Raji (cell line): Measurements from ENCODE around the gene TNFAIP8L1.

Experiments
- POLR2A ChIP-seq: IDR thresholded peaks from 2 replicates; pipeline ENCODE4 v1.6.1; 2011; ENCODE audit warnings: low read depth, low read length, control low read depth; ENCODE audit not compliant: insufficient read depth

Gene TNFAIP8L1

DNA sequence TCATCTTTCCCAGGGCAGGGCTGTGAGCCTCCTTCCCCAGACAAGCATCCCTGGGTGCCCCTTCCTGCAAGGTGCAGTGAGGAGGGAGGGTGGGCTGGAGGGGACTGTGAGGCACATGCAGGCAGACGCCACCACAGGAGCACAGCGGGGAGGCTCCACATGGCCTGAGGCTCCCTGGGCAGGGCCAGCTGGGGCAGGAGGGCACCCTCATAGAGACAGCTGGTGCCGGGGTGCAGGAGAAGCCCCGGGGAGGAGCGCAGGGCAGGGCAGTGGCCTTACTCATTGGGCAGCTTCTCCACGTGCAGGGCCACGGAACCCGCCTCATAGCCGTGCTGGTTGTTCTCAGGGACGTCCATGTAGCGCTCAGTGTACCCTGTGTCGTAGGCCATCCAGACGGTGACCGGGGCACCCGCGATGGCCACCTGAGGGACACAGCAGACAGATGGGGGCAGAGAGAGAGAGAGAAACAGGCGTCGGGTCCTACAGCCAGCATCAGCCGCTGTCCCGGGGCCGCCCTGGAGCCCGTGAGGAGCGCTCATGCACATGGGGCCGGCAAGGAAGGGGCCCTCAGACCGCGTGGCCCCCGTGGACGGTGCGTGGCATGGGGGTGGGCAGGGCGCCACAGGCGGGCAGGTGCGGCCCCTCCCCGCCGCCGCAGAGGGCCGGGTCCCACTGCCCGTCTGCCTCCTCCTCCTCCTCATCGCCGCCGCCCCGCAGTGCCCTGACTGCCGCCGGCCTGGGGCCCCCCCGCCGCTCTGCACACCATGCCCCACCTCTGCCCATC is 43.3 kb downstream of the TNFAIP8L1 start:
- TF ChIP-seq POLR2A: no peak

DNA sequence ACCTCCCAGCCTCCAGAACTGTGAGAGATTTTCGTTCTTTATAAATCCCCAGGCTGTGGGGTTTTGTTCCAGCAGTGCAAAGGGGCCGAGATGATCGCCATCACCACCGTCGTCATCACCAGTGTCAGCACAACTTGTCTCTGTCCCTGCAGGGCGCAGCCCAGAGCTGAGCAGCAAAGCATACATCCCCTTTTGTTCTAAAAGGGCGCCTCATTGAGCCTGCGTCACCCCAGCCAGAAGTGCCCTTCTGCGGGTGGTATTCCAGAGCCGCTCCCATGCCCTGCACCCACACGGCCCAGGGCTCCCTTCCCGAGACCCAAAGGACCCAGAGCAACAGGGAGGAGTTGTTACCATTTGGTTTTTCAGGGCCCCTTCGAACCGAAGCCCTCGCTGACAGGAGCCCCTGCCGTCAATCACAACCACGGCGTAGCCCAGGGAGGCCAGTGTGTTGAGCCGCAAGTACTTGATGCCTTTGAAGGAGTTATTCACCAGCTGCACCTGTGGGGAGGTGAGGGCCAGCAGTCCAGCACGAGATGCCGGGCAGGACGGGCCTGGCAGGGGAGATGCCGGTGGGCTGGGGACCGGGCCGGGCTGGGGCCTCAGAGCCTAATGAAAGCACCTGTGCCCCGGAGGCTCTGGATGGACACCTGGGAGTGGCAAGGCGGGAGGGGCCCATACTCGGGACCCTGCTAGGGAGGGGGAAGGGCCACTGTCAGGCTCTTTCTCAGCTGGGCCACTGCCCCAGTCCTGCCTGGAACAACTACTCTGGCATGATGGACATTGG is 45.2 kb downstream of the TNFAIP8L1 start:
- no peak for TF ChIP-seq POLR2A

DNA sequence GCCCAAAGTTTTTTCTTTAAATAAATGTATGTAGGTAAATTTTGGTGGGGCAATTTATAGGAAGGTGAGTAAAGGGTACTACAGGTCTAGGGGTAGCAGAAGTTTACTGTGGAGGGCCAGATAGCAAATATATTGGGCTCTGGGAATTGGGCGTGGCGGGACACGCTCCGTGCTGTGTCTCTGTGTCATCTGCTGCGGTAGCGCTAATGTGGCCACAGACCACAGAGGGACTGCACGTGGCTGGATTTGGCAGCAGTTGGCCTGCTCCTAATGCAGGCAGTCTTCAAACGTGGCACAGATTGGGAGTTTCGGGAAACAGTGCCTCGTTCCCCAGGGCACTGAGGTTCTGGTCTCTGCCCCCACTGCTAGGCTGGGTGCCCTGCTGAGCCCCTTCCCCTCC is 47.4 kb downstream of the TNFAIP8L1 start:
- no peak for TF ChIP-seq POLR2A

DNA sequence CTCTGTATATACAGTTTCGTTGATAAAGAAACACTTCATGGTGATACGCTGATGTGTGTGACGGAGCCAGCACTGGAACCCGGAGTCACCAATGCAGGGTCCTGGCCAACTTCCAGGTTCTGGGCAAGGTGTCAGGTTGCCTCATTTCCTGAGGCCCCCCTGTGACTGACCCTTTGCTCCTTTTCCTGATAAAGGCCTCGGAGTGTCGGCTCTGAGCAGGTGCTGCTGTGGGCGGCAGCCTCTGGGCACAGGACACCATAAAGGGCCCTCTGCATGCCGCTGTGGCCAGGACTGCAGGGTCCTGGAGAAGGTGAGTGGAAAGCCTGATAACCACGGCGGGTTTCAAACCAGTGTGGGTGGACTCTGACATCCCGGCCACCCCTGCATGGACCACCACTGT is 48.1 kb downstream of the TNFAIP8L1 start:
- no peak for TF ChIP-seq POLR2A

DNA sequence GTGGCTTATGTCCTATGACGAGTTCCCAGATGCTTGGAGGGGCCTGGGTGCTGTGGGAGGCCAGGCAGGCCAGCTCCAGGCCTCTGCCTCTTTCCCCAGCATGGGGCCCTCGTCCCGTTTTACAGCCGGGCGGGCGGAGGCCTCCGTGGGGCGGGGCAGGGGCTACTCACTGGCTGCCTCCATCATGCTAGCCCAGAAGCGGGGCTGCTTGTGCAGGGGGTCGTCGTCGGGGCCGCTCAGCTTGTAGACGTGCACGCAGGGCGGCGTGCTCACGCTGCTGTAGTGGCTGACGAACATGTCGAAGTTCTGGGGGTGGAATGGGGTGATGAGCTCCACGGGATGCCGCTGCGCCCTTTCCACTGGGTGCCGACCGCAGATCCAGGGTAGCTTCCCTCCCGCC is 49.3 kb downstream of the TNFAIP8L1 start:
- no peak for TF ChIP-seq POLR2A

DNA sequence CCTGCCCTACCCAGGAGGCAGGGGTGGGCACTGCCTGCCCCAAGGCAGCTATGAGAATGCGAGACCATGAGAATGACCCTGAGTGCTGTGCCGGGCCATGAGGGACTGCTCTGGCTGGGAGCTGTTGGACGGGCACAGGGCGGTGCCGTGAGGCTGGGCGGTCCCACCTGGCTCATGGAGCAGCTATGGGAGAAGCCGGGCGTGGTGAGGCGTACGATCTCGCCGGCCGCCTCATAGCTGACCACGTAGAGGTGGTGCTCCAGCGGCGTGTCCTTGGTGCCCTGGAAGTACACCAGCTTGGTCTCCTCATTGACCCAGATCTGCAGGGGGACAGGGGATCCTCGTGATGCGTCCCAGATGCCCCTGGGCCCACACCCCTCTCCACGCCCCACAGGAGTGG is 50.1 kb downstream of the TNFAIP8L1 start:
- TF ChIP-seq POLR2A: no peak

DNA sequence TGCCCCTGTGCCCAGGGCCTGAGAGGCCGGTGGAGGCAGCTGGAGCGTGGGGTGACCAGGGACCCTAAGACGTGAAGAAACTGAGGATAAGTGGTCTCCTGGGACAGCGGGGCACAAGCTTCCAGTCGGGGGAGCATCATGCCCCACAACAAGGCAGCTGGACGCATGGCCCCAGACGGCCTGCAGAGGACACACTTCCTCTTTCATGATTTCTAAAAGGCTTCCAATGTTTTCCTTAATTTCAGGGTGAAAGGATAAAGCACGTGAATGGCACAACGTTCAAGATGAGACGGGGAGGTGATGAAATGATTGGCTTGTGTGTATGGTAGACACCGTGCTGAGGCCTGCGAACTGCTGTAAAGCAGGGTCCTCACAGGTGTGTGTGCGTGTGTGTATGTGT is 51.0 kb downstream of the TNFAIP8L1 start:
- TF ChIP-seq POLR2A: no peak

DNA sequence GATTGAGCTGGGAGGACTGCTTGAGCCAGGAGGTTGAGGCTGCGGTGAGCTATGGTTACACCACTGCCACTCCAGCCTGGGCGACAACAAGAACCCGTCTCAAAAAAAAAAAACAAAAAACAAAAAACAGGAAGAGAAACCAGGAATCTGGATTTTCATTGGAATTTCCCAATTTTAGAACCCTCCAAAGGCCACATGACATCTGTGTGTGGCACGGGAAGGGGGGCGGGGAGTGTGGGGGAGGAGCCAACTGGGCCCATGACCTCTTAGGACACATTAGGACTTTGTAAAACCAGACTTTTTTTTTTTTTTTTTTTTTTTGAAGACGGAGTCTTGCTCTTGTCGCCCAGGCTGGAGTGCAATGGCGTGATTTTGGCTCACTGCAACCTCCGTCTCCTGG is 52.1 kb downstream of the TNFAIP8L1 start:
- no peak for TF ChIP-seq POLR2A

DNA sequence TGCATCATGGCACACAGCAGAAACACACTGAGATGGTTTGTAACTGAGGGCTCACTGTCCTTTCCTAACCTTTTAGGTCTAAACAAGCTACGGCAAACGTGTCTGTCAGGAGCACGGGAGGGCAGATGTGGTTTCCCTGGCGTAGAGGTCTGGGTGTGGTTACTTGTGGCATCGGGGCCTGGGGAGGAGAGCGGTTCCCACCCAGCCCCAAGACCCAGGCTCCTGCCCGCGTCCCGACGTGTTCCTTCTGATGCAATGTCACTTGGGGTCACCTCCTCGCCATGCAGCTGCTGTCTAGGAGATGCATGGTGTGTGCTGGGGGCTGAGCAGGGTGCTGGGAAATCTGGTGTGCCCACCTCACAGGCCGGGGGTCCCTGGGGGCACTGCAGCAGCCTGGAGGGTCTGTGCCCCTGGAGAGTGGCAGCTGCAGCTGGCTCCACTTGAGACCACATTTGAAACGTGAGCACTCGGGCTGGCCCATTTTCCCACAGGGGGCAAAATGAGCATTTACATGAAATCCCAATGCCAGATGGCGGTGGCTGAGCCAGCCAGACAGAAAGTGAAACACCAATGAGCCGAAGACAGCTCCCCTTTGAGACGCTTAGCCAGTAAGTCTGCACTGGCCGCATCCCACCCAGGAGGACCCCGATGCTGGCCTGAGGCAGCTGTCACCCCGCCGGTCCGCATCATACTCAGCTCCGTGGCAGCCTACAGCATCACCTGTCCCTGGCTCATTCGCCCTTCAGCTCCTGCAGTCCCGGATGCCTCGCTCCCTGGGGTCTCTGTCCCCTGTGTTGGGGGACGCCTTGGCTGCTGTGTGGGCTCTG is 53.1 kb downstream of the TNFAIP8L1 start:
- no peak for TF ChIP-seq POLR2A

DNA sequence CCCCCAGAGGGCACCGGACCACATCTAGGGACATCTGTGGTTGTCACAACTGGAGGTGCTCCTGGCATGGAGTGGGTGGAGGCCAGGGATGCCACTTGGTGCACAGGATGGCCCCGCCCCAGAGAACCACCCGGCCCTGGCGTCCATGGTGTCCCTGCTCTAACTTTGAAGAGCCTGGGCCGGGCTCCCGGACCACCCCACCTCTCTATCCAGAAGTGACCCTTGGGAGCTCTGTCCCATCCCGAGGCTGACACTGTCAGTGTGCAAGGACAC is 53.7 kb downstream of the TNFAIP8L1 start:
- TF ChIP-seq POLR2A: no peak

DNA sequence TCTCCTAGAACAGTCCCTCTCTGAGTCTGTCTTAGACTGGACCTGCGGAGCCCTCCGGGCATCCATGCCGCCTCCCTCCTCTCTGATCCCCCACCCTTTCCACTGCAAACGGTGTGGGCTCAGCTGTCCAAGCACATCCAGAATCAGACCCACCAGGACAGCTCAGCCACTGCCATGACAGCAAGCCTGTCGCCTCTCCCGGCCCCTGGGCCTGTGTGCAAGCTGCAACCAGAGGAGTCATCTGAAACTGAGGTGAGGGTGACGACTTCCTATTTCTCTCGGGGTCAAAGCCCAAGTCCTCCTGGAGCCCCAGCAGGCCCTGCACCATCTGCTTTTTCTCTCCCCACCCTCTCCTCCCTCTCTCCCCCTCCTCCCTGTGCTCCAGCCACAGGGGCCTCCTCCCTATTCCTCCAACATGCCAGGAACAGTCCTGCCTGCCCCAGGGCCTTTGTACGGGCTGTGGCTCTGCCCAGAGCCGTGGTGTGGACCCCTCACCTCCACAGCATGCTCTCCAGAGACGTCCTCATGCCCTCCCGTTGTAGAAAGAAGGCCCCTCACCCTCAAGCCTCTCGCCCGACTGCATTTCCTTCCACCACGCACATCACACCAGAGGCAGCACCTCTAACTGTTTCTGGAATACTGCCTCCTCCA is 54.3 kb downstream of the TNFAIP8L1 start:
- TF ChIP-seq POLR2A: no peak

DNA sequence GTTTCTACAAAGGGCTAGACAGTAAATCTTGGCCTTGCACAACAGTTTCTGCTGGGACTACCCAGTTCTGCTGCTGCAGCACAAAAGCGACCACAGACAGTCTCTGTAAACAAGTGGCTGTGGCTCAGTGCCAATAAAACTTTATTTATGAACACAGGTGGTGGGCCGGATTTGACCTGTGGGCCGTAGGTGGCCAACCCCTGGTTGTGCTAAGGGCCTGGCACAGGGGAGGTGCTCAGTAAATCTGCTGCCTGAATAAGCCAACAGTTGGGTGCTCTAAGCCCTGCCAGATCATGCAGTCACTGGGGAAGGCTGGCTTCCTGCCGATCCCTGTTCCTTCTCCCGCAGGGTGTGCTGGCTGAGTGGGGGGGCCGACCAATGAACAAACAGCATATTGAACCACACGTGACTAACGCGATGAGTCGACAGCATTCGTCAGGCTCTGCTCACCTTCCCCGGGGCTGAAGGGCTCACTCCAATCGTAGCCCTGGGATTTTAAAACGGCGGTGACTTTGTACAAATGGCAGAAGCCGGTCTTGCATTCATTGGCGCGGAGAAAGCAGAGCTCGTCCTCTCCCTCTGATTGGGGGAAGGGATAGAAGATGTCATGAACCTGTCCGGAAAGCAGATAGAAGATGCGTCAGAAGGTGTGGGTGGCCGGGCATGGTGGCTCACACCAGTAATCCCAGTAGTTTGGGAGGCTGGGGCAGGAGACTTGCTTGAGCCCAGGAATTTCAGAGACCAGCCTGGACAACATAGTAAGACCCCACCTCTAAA is 55.1 kb downstream of the TNFAIP8L1 start:
- no peak for TF ChIP-seq POLR2A

DNA sequence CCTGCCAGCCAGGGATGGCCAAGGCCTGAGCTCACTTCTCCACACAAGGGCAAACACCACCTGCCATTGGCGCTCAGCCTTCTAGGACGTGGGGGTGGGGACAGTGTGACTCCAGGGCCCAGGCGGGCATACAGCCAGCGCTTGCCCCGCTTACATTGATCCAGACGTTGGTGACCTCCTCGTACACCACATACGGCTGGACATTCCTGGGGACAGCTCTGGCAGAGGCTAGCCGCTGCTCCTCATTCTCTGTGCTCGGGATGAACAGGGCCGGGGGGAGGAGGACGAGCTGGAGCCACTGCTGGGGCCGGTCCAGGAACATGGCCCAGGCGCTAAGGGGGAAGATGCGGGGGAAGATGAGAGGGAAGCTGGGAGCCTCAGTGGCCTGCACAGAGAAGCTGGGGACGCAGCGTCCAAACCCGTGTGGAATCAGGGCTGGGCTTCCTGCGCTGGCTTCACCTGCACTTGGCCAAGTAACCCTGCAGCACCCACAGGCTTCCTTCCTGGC is 56.0 kb downstream of the TNFAIP8L1 start:
- TF ChIP-seq POLR2A: no peak

DNA sequence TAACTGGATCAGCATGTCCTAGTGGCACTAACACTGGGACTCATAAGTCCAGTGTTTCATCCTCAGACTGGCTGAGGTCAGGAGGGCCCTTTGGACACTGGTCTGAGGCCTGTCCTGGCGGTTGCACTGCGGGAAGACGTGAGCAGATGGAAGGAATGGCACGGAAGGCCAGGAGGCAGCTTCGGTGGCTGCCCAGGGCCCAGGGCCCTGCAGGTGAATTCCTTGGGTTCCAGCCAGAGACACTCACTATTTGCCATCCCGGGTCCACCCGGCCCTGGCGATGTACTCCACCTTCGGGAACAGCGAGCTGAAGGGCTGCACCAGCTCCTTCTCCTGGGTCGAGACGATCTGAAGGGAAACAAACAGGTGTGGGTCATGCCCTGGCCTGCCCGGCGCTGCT is 58.0 kb downstream of the TNFAIP8L1 start:
- TF ChIP-seq POLR2A: no peak
